ENCODE measurements around the gene PDE6B. TPM values are rescaled to one million over a fixed set of nuclear protein-coding genes. Genes with fewer than 3 reads are reported as not detected.

PDE6B gene
- total and polyA plus RNA-seq, 2 of the 13 experiments (the other 11 are each of a cell fraction or from before 2014, with no cell fraction given) = 0.38 to 0.40 TPM

GRCh38 chr4:681736-682451, 56.5 kb downstream of the PDE6B start (continued):
- TF ChIP-seq SP5 (CRISPR knock-in tag; IDR thresholded peaks at IDR 0.05; ENCODE audit: borderline replicate concordance, low read depth) (peak; percentile 49; the same call in 1 of the 2 replicates), ZNF292 (CRISPR knock-in tag; IDR thresholded peaks at IDR 0.05; ENCODE audit: borderline replicate concordance, low read depth) (peak; percentile 37; the same call in 1 of the 2 replicates), AGO1 (IDR thresholded peaks at IDR 0.05; ENCODE audit: low read depth, low read length, poor library complexity, severe bottlenecking) (peak; percentile 87), RXRB (CRISPR knock-in tag; IDR thresholded peaks at IDR 0.05; ENCODE audit: borderline replicate concordance) (no peak), ZNF230 (CRISPR knock-in tag; IDR thresholded peaks at IDR 0.05) (no peak), PAXIP1 (CRISPR knock-in tag; conservative IDR thresholded peaks at IDR 0.05) (peak; percentile 48; the same call in 1 of the 2 replicates), MAFK (conservative IDR thresholded peaks at IDR 0.05 in 1 of 2, IDR thresholded peaks at IDR 0.05 in 1 of 2; ENCODE audit: low read length in 2 of 2) (no peak), ZNF20 (CRISPR knock-in tag; IDR thresholded peaks at IDR 0.05) (no peak), ZGPAT (CRISPR knock-in tag; IDR thresholded peaks at IDR 0.05) (peak; percentile 29; the same call in 1 of the 2 replicates), HNF4A (CRISPR knock-in tag; IDR thresholded peaks at IDR 0.05) (peak; percentile 58), ASH2L (IDR thresholded peaks at IDR 0.05; ENCODE audit: insufficient read length, low read depth, low read length) (peak; percentile 38), ZNF430 (CRISPR knock-in tag; IDR thresholded peaks at IDR 0.05) (peak; percentile 42; the same call in 1 of the 2 replicates), MXD1 (CRISPR knock-in tag; IDR thresholded peaks at IDR 0.05) (peak; percentile 48; the same call in 1 of the 2 replicates), ZNF264 (CRISPR knock-in tag; IDR thresholded peaks at IDR 0.05) (no peak), ZBTB26 (CRISPR knock-in tag; IDR thresholded peaks at IDR 0.05; ENCODE audit: borderline replicate concordance) (peak; percentile 24; the same call in 1 of the 2 replicates), ZNF777 (CRISPR knock-in tag; IDR thresholded peaks at IDR 0.05) (peak; percentile 62), THRA (CRISPR knock-in tag; IDR thresholded peaks at IDR 0.05; ENCODE audit: borderline replicate concordance) (no peak), NONO (IDR thresholded peaks at IDR 0.05) (no peak), NONO (CRISPR knock-in tag; conservative IDR thresholded peaks at IDR 0.05) (peak; percentile 44; the same call in 1 of the 2 replicates), KLF13 (CRISPR knock-in tag; IDR thresholded peaks at IDR 0.05) (no peak), AKAP8 (CRISPR knock-in tag; IDR thresholded peaks at IDR 0.05) (peak; percentile 85; the same call in 1 of the 2 replicates), RFX1 (IDR thresholded peaks at IDR 0.05) (no peak)
